ENCODE measurements around the gene BIRC5. TPM values are rescaled to one million over a fixed set of nuclear protein-coding genes. Genes with fewer than 3 reads are reported as not detected.

Gene BIRC5
- total RNA-seq, 1 donor from 2014 or later, result 5.8 TPM

GRCh38 chr17:78230996-78231935 is 17.2 kb downstream of the BIRC5 start, which contains the start of gene TMEM235:
TMEM235 (plus strand) TSS chr17:78231631; CDS start chr17:78232024, 393 bp downstream.
- Histone ChIP-seq H3K4me3 (ENCODE audit: insufficient read depth, low read depth, low read length) (no peak within 1 kb of the TSS), H3K27me3 (ENCODE audit: insufficient read depth, low read length) (peaks cover 19% of the 10 kb centered on the region), H3K79me2 (ENCODE audit: insufficient read depth, low read length) (no peaks in the 10 kb centered on the region), H3K36me3 (ENCODE audit: insufficient read depth, low read length) (no peaks in the 10 kb centered on the region), H3K4me2 (ENCODE audit: low read length) (peak within 1 kb of the TSS; percentile 30), H4K20me1 (ENCODE audit: insufficient read depth, low read length) (no peaks in the 10 kb centered on the region), H3K27ac (ENCODE audit: low read depth, low read length) (no peak within 1 kb of the TSS), H3K4me1 (ENCODE audit: insufficient read depth, low read length) (no peaks in the 10 kb centered on the region), H2AFZ (ENCODE audit: low read depth, low read length) (no peak within 1 kb of the TSS), H3K9me3 (ENCODE audit: insufficient read depth, low read depth, low read length) (no peaks in the 10 kb centered on the region), H3K9ac (ENCODE audit: low read length) (no peak within 1 kb of the TSS)
- DNase-seq (ENCODE audit: low read depth), result no peak
- Mint-ChIP-seq H3K9me3 (ENCODE audit: unreplicated experiment) (no peaks in the 10 kb centered on the region), H3K4me3 (ENCODE audit: unreplicated experiment) (no peak within 1 kb of the TSS), H3K27ac (ENCODE audit: unreplicated experiment) (no peak within 1 kb of the TSS), H3K36me3 (ENCODE audit: low read depth, unreplicated experiment) (no peaks in the 10 kb centered on the region), H3K4me1 (ENCODE audit: low read depth, unreplicated experiment) (no peaks in the 10 kb centered on the region), H3K27me3 (ENCODE audit: low read depth, unreplicated experiment) (peaks cover 36% of the 10 kb centered on the region)
- no peak for FAIRE-seq
- TF ChIP-seq EZH2 (IDR thresholded peaks at IDR 0.05; ENCODE audit: insufficient read depth, low read length) (peak; percentile 82), CTCF (IDR thresholded peaks at IDR 0.05; ENCODE audit: insufficient read depth, low read depth, low read length) (no peak)

DNA sequence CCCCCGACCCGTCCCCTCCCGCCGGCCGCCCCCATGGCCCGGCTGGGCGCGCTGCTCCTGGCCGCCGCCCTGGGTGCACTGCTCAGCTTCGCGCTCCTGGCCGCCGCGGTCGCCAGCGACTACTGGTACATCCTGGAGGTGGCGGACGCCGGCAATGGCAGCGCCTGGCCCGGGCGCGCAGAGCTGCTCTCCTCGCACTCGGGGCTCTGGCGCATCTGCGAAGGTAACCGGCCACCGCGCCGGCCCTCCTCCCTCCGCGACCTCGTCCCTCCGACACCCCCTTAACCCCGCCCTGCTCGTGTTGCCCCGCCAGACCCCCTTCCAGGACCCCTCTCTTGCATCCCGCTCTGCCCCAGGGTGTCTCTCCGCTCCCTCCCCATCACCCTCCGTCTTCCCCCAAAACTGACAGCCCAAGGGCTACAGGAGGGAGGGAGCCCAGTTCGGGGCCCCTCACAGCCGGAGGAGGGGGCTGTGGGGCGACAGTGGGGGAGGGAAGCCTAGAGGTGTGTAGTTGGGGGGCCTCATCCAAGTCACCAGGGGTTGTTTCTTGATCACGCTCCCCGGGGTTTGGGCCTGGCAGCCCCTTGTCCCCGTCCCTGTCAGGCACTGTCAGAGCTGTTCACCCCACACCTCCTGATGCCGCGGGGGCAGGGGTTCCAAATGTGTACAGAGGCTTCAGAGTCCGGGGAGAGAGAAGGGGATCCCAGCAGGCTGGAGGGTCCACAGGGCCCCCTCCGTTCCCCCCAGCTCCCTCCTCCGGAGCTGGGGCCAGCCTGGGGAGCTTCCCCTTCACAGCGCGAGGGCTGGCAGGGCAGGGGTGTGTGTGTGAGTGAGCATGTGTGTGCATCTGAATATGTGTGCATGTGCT is 18.2 kb downstream of the BIRC5 start:
- Mint-ChIP-seq H3K27me3 (ENCODE audit: low read depth, unreplicated experiment) (peaks cover 36% of the 10 kb centered on the region), H3K9me3 (ENCODE audit: unreplicated experiment) (no peaks in the 10 kb centered on the region), H3K27ac (ENCODE audit: unreplicated experiment) (no peak overlapping the region), H3K4me1 (ENCODE audit: low read depth, unreplicated experiment) (no peaks in the 10 kb centered on the region), H3K4me3 (ENCODE audit: unreplicated experiment) (no peak overlapping the region), H3K36me3 (ENCODE audit: low read depth, unreplicated experiment) (no peaks in the 10 kb centered on the region)
- Histone ChIP-seq H3K4me3 (ENCODE audit: insufficient read depth, low read depth, low read length) (no peak overlapping the region), H3K9me3 (ENCODE audit: insufficient read depth, low read depth, low read length) (no peaks in the 10 kb centered on the region), H4K20me1 (ENCODE audit: insufficient read depth, low read length) (no peaks in the 10 kb centered on the region), H2AFZ (ENCODE audit: low read depth, low read length) (no peak overlapping the region), H3K79me2 (ENCODE audit: insufficient read depth, low read length) (no peaks in the 10 kb centered on the region), H3K4me2 (ENCODE audit: low read length) (no peak overlapping the region), H3K4me1 (ENCODE audit: insufficient read depth, low read length) (no peaks in the 10 kb centered on the region), H3K27ac (ENCODE audit: low read depth, low read length) (no peak overlapping the region), H3K27me3 (ENCODE audit: insufficient read depth, low read length) (peaks cover 19% of the 10 kb centered on the region), H3K36me3 (ENCODE audit: insufficient read depth, low read length) (no peaks in the 10 kb centered on the region), H3K9ac (ENCODE audit: low read length) (no peak overlapping the region)
- no peak for DNase-seq (ENCODE audit: low read depth)
- TF ChIP-seq CTCF (IDR thresholded peaks at IDR 0.05; ENCODE audit: insufficient read depth, low read depth, low read length) (no peak), EZH2 (IDR thresholded peaks at IDR 0.05; ENCODE audit: insufficient read depth, low read length) (peak; percentile 87)
- FAIRE-seq, result no peak

All from astrocyte (in vitro differentiated cells and primary cell).